ENCODE data around the gene SETX.
"Not testable (repeated sequence)": the region's sequence is repeated elsewhere in the genome, so short reads cannot be mapped to it uniquely, and the experiment has no call there.

SETX gene

DNA sequence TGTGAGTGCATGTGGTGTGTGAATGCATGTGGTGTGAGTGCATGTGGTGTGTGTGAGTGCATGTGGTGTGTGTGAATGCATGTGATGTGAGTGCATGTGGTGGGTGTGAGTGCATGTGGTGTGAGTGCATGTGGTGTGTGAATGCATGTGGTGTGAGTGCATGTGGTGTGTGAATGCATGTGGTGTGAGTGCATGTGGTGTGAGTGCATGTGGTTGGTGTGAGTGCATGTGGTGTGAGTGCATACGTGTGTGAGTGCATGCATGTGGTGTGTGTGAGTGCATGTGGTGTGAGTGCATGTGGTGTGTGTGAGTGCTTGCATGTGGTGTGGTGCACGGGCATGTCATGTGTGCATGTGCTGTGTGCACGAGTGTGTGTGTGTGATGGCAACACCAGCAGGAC, 23.6 kb upstream of the SETX start:
- not testable (repeated sequence) for H3K27me3 ChIP-seq (ENCODE audit: insufficient read depth, poor library complexity, severe bottlenecking); H3K4me3 ChIP-seq (replicated peaks; ENCODE audit: insufficient read depth, low read length); DNase-seq (ENCODE audit: low read depth in 1 of 2, low spot score in 1 of 2); H3K27ac ChIP-seq (replicated peaks)
- TF ChIP-seq POLR2AphosphoS5 (IDR thresholded peaks at IDR 0.05; ENCODE audit: low read depth) = peak; percentile 15; the same call in 1 of the 2 replicates

- not testable (repeated sequence) for H3K27me3 ChIP-seq (ENCODE audit: insufficient read depth, poor library complexity, severe bottlenecking); H3K27ac ChIP-seq (replicated peaks); DNase-seq (ENCODE audit: low read depth in 1 of 2, low spot score in 1 of 2); H3K4me3 ChIP-seq (replicated peaks; ENCODE audit: insufficient read depth, low read length)
These were observed 23.0 kb upstream of the SETX start for GRCh38 chr9:132377769-132378168.

DNA sequence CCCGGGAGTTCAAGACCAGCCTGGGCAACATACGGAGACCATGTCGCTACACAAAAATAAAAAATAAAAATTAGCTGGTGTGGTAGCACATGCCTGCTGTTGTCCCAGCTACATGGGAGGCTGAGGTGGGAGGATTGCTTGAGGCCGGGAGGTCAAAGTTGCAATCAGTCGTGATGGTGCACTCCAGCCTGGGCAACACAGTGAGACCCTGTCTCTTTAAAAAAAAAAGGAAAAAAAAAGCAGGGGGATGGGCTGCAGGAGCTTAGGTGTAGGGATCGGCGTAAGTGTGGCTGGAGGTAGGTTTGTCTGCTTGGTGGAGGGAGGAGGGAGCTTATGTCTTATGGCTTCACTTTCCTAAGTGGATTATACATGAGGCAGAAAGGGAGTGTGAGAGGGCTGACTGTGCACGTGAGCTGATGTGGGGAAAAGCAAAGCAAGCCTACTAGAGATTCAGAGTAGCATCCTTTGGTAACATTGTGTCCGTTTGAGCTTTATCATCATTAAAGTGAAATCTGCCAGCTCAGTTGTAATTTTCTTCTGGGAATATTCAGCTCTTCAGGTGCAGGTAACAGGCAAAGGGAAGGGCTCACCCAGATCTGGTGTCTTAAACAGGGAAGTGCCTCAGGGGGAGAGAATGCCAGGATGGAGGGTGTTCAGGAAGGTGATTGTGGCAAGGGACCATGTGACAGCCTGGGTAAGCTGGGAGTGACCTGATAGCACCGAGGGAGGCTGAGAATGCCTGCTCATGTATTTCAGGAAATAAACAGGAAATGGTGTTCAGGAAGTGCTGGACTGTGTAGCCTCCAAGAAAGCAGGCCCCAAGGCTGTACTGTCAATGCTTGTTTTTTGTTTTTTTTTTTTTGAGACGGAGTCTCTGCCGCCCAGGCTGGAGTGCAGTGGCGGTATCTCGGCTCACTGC, 17.6 kb upstream of the SETX start:
- H3K4me3 ChIP-seq (replicated peaks; ENCODE audit: insufficient read depth, low read length) = no peak overlapping the region
- TF ChIP-seq GABPA (IDR thresholded peaks at IDR 0.05; ENCODE audit: low read depth) = no peak
- TF ChIP-seq POLR2AphosphoS5 (IDR thresholded peaks at IDR 0.05; ENCODE audit: low read depth) = peak; percentile 20; the same call in 1 of the 2 replicates
- TF ChIP-seq, protein P1, sequence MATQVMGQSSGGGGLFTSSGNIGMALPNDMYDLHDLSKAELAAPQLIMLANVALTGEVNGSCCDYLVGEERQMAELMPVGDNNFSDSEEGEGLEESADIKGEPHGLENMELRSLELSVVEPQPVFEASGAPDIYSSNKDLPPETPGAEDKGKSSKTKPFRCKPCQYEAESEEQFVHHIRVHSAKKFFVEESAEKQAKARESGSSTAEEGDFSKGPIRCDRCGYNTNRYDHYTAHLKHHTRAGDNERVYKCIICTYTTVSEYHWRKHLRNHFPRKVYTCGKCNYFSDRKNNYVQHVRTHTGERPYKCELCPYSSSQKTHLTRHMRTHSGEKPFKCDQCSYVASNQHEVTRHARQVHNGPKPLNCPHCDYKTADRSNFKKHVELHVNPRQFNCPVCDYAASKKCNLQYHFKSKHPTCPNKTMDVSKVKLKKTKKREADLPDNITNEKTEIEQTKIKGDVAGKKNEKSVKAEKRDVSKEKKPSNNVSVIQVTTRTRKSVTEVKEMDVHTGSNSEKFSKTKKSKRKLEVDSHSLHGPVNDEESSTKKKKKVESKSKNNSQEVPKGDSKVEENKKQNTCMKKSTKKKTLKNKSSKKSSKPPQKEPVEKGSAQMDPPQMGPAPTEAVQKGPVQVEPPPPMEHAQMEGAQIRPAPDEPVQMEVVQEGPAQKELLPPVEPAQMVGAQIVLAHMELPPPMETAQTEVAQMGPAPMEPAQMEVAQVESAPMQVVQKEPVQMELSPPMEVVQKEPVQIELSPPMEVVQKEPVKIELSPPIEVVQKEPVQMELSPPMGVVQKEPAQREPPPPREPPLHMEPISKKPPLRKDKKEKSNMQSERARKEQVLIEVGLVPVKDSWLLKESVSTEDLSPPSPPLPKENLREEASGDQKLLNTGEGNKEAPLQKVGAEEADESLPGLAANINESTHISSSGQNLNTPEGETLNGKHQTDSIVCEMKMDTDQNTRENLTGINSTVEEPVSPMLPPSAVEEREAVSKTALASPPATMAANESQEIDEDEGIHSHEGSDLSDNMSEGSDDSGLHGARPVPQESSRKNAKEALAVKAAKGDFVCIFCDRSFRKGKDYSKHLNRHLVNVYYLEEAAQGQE (IDR thresholded peaks at IDR 0.05; ENCODE audit: insufficient replicate concordance, low read depth) = no peak
- peak; percentile 59; the same call in 1 of the 2 replicates for TF ChIP-seq SPI1 (IDR thresholded peaks at IDR 0.05; ENCODE audit: borderline replicate concordance, low read depth)
- no peak for TF ChIP-seq CTCF (IDR thresholded peaks at IDR 0.05; ENCODE audit: insufficient read depth, low read length)
- peak; percentile 31 to 71 for DNase-seq (ENCODE audit: low read depth in 1 of 2, low spot score in 1 of 2)
- H3K27me3 ChIP-seq (ENCODE audit: insufficient read depth, poor library complexity, severe bottlenecking) = no peaks in the 10 kb centered on the region
- H3K27ac ChIP-seq (replicated peaks) = no peak overlapping the region

- DNase-seq (ENCODE audit: low read depth in 1 of 2, low spot score in 1 of 2) = no peak
- Histone ChIP-seq H3K27me3 (ENCODE audit: insufficient read depth, poor library complexity, severe bottlenecking) (no peaks in the 10 kb centered on the region), H3K4me3 (replicated peaks; ENCODE audit: insufficient read depth, low read length) (no peak overlapping the region), H3K27ac (replicated peaks) (no peak overlapping the region)
- no peak for TF ChIP-seq SPI1 (IDR thresholded peaks at IDR 0.05; ENCODE audit: borderline replicate concordance, low read depth)
- TF ChIP-seq, protein P1 (IDR thresholded peaks at IDR 0.05; ENCODE audit: insufficient replicate concordance, low read depth) = no peak
- TF ChIP-seq GABPA (IDR thresholded peaks at IDR 0.05; ENCODE audit: low read depth) = no peak
These were observed 15.8 kb upstream of the SETX start for GRCh38 chr9:132370592-132370991.

DNA sequence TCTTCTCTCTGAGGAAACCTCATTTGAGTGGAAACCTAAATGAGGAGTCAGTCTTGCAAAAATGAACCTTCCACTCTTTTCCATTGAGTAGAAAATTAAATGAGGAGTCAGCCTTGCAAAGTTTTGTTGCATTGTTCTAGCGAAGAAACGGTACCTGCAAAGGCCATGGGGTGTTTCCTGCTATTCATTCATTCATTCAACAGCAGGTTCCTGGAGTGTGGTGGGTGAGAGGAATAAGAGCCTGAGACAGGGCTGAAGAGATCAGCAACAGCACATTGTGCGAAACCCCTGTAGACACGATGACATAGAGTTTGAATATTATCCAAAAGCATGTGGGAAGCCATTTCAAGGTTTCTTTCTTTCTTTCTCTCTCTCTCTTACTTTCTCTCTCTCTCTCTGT, 14.6 kb upstream of the SETX start:
- TF ChIP-seq GABPA (IDR thresholded peaks at IDR 0.05; ENCODE audit: low read depth) = no peak
- TF ChIP-seq, protein P1 (IDR thresholded peaks at IDR 0.05; ENCODE audit: insufficient replicate concordance, low read depth) = no peak
- TF ChIP-seq CTCF (IDR thresholded peaks at IDR 0.05; ENCODE audit: insufficient read depth, low read length) = no peak
- no peak for TF ChIP-seq SPI1 (IDR thresholded peaks at IDR 0.05; ENCODE audit: borderline replicate concordance, low read depth)
- TF ChIP-seq POLR2AphosphoS5 (IDR thresholded peaks at IDR 0.05; ENCODE audit: low read depth) = no peak
- H3K27ac ChIP-seq (replicated peaks) = no peak overlapping the region
- no peaks in the 10 kb centered on the region for H3K27me3 ChIP-seq (ENCODE audit: insufficient read depth, poor library complexity, severe bottlenecking)
- no peak for DNase-seq (ENCODE audit: low read depth in 1 of 2, low spot score in 1 of 2)
- no peak overlapping the region for H3K4me3 ChIP-seq (replicated peaks; ENCODE audit: insufficient read depth, low read length)
